Activated CD4-positive, alpha-beta T cell treated with anti-CD3 and anti-CD28 coated beads for 36 hours (primary cell): ENCODE results near the gene SPRED1. TPM values are rescaled to one million over a fixed set of nuclear protein-coding genes. Genes with fewer than 3 reads are reported as not detected.

Experiments
- ATAC-seq: fragments of 200-7000 bp; cut with Tn5 transposase; one replicate; pipeline ENCODE4 v1.10.0; 2021; ENCODE audit warnings: mild to moderate bottlenecking, moderate library complexity
- CTCF ChIA-PET: fragments of 350-600 bp; sonication (Branson Sonifier 250); formaldehyde crosslinking; loops from one replicate; lab custom pipeline; 2021; ENCODE audit warnings: antibody characterized with exemption; lab: Charles Lee
- POLR2A ChIA-PET: fragments of 350-600 bp; sonication (Branson Sonifier 250); formaldehyde crosslinking; loops from one replicate; lab custom pipeline; 2021; ENCODE audit warnings: antibody characterized with exemption, inconsistent platforms; lab: Charles Lee
- DNase-seq: peaks from one replicate; pipeline ENCODE4 v3.0.0-alpha.2; 2020
- H3K27ac Mint-ChIP-seq: one replicate; pipeline ENCODE4 v1.8.0; 2021; ENCODE audit warnings: mixed read lengths
- H3K27me3 Mint-ChIP-seq: one replicate; pipeline ENCODE4 v1.8.0; 2021; ENCODE audit warnings: mixed read lengths
- H3K36me3 Mint-ChIP-seq: one replicate; pipeline ENCODE4 v1.8.0; 2021; ENCODE audit warnings: low read depth, mixed read lengths
- H3K4me1 Mint-ChIP-seq: one replicate; pipeline ENCODE4 v1.8.0; 2021; ENCODE audit warnings: mixed read lengths
- H3K4me3 Mint-ChIP-seq: one replicate; pipeline ENCODE4 v1.8.0; 2021; ENCODE audit warnings: mild to moderate bottlenecking, moderate library complexity, mixed read lengths
- H3K9me3 Mint-ChIP-seq: one replicate; pipeline ENCODE4 v1.8.0; 2021; ENCODE audit warnings: low read depth, mixed read lengths
- intact Hi-C, 2 experiments: fragments of 100-400 bp; cut with DNase I in 1 of 2; cut with micrococcal nuclease in 1 of 2; formaldehyde crosslinking; loops; one replicate each; pipeline versions ENCODE4 v1.14.2 to v1.15.1; 2022 to 2024; cut with DNase I, micrococcal nuclease
- total RNA-seq, 2 experiments: library from RNA; stranded (reverse); gene quantifications; one replicate each; pipeline ENCODE4 v1.2.3, GENCODE V29; 2021

The SPRED1 gene
- total RNA-seq, 2 experiments from 2014 or later, result 0.90 to 0.96 TPM

DNA sequence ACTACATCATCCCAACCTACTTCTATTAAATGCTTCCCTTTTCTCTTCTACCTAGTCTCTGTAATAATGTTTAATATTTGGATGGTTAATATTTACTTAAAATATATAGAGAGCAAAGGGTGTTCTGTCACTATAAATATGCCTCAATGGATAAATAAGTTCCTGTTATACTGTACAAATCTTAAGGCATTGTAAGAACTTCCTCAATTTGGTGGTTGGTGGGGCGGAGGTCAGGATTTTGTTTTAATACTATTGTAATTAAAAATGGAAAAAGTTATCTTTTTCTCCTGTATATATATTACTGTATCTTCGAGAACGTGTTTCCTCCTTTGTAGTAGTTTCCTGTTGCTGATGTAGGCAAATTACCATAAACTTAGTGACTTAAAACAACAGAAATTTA, 41.5 kb downstream of the SPRED1 start:
- Mint-ChIP-seq H3K36me3 (no peaks in the 10 kb centered on the region), H3K4me3 (no peak overlapping the region), H3K4me1 (no peaks in the 10 kb centered on the region), H3K27ac (no peak overlapping the region), H3K9me3 (peaks cover 2% of the 10 kb centered on the region), H3K27me3 (peaks cover 11% of the 10 kb centered on the region)
- intact Hi-C loops, result no loop called here
- ATAC-seq (no peak), DNase-seq (no peak)
- CTCF ChIA-PET, result no interaction called here
- POLR2A ChIA-PET, result no interaction called here

DNA sequence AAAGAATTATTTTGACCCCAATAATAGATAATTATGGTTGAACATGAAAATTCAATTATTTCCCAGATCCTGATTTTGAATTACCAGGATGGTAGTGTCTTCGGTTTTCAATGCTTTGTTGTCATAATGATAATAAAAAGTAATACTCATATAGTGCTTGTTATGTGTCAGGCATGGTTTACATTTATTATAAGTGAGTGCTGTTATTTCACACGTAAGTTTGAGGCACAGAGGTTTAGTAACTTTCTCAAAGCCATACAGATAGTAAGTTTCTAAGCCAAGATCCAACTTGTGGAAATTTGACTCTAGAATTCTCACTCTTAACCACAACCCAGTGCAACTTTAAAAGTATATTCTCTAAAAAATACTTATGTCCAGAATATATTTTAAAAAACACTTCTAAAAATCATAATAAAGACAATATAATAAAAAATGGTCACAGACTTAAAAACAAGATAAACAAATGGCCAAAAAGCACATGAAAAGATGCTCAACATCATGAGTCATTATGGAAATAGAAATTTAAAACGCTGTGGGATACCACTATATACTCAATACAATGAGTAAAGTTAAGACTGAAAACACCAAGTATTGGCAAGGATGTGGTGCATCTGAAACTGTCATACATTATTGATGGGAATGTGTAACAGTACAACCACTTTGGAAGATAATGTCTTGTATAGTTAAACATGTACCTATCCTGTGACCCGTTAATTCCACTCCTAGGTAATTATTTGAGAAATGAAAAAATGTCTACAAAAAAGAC, 45.2 kb downstream of the SPRED1 start:
- Mint-ChIP-seq H3K27me3 (peaks cover 11% of the 10 kb centered on the region), H3K4me3 (no peak overlapping the region), H3K4me1 (peaks cover 6% of the 10 kb centered on the region), H3K9me3 (no peaks in the 10 kb centered on the region), H3K36me3 (no peaks in the 10 kb centered on the region), H3K27ac (no peak overlapping the region)
- POLR2A ChIA-PET, result no interaction called here
- intact Hi-C loops, result loop anchor here in 1 of 2 experiments (2.0 kb wide), 1 partner anchor 45 kb away; the partner anchor contains the start of gene SPRED1
- peak; percentile 63 for ATAC-seq
- CTCF ChIA-PET, result no interaction called here
- no peak for DNase-seq

GRCh38 chr15:38299216-38299615, 46.6 kb downstream of the SPRED1 start:
- no peak for ATAC-seq
- no peak overlapping the region for H3K27ac Mint-ChIP-seq
- H3K4me1 Mint-ChIP-seq, result peaks cover 6% of the 10 kb centered on the region
- ChIA-PET POLR2A (no interaction called here), CTCF (no interaction called here)
- peaks cover 12% of the 10 kb centered on the region for H3K27me3 Mint-ChIP-seq
- H3K9me3 Mint-ChIP-seq, result no peaks in the 10 kb centered on the region
- intact Hi-C loops, result no loop called here
- DNase-seq, result no peak
- no peaks in the 10 kb centered on the region for H3K36me3 Mint-ChIP-seq
- H3K4me3 Mint-ChIP-seq, result no peak overlapping the region

- Mint-ChIP-seq H3K27me3 (peaks cover 18% of the 10 kb centered on the region), H3K9me3 (no peaks in the 10 kb centered on the region), H3K36me3 (no peaks in the 10 kb centered on the region), H3K27ac (no peak overlapping the region), H3K4me1 (peaks cover 6% of the 10 kb centered on the region), H3K4me3 (no peak overlapping the region)
- DNase-seq (no peak), ATAC-seq (peak; percentile 58)
- ChIA-PET POLR2A (no interaction called here), CTCF (interaction anchor here (0.7 kb wide), 2 partner anchors 48 to 387 kb away, joined by 3 read pairs; partner anchors contain the start of gene SPRED1)
- intact Hi-C loops, result no loop called here
Observed at GRCh38 chr15:38300395-38300794, 47.8 kb downstream of the SPRED1 start.

- no peaks in the 10 kb centered on the region for H3K9me3 Mint-ChIP-seq
- peaks cover 20% of the 10 kb centered on the region for H3K27me3 Mint-ChIP-seq
- H3K4me1 Mint-ChIP-seq, result peaks cover 17% of the 10 kb centered on the region
- ChIA-PET CTCF (interaction anchor here (1.1 kb wide), 1 partner anchor 84 kb away, joined by 3 read pairs; no protein-coding TSS in a partner anchor), POLR2A (no interaction called here)
- DNase-seq (no peak), ATAC-seq (no peak)
- intact Hi-C loops, result no loop called here
- no peak overlapping the region for H3K4me3 Mint-ChIP-seq
- H3K27ac Mint-ChIP-seq, result no peak overlapping the region
- H3K36me3 Mint-ChIP-seq, result no peaks in the 10 kb centered on the region
Observed at GRCh38 chr15:38304481-38304880, 51.8 kb downstream of the SPRED1 start.

DNA sequence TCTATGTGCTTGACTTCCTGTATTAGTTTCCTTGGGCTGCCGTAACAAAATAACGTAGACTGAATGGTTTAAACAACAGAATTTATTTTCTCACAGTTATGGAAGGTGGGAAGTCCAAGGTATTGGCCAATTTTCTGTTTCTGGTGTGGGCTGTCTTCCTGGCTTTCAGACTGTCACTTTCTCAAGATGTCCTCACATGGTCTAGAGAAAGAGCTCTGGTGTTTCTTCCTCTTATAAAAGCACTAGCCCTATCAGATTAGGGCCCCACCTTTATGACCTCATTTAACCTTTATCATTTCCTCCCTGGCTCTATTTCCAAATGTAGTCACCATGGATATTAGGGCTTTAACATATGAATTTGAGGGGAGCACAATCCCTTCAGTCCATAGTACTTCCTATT, 54.6 kb downstream of the SPRED1 start:
- intact Hi-C loops, result loop anchor here in 1 of 2 experiments (5.0 kb wide), 1 partner anchor 55 kb away; the partner anchor contains the start of gene SPRED1
- DNase-seq, result no peak
- Mint-ChIP-seq H3K36me3 (no peaks in the 10 kb centered on the region), H3K4me3 (no peak overlapping the region), H3K4me1 (peaks cover 11% of the 10 kb centered on the region), H3K27ac (no peak overlapping the region), H3K27me3 (peaks cover 24% of the 10 kb centered on the region), H3K9me3 (no peaks in the 10 kb centered on the region)
- POLR2A ChIA-PET, result no interaction called here
- ATAC-seq, result no peak
- CTCF ChIA-PET, result no interaction called here

DNA sequence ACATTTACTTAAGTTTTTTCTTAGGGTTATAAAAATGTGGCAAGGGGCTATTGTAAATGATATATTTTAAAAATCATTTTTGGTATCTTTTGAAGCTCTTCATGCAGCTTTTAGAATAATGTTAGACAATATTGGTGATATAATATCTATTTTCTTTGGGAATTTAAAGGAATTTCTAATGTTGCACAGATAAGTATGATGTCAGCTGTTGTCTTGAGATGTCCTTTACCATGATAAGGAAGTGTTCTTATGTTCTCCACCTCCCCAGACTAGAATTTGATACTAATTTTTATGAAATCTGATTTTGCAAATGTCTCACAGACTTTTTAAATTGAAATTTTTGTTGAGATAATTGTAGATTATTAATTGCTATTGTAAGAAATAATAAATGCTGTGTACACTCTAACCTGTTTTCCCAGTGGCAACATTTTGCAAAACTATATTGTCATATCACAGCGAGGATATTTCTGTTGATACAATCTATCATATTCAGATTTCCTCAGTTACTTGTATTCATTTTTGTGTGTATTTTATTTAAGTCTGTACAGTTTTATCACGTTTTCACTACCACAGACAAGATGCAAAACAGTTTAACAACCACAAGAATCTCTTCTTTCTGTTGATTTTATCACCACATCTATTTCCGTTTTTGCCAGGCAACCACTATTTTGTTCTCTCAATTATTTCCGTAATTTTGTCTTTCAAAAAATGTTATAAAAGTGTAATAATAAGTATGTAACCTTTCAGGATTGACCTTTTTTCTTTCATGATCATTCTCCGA, 55.4 kb downstream of the SPRED1 start:
- ATAC-seq (no peak), DNase-seq (no peak)
- Mint-ChIP-seq H3K27me3 (peaks cover 25% of the 10 kb centered on the region), H3K4me1 (peaks cover 11% of the 10 kb centered on the region), H3K9me3 (no peaks in the 10 kb centered on the region), H3K36me3 (no peaks in the 10 kb centered on the region), H3K27ac (no peak overlapping the region), H3K4me3 (no peak overlapping the region)
- POLR2A ChIA-PET, result no interaction called here
- CTCF ChIA-PET, result no interaction called here
- intact Hi-C loops, result loop anchor here in 1 of 2 experiments (5.0 kb wide), 1 partner anchor 56 kb away; the partner anchor contains the start of gene SPRED1

DNA sequence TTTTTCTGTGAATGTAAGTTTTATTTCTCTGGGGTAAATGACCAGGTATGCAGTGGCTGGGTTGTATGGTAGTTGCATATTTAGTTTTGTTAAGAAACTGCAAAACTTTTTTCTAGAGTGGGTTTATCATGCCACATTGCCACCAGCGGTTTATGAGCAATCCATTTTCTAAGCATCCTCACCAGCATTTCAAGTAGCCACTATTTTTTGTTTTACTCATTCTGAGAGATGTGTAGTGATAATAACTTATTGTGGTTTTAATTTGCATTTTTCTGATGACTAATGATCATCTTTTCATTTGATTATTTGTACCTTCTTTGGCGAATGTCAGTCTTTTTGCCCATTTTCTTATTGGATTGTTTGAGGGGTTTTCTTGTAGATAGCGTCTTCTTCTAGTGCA, 56.2 kb downstream of the SPRED1 start:
- Mint-ChIP-seq H3K9me3 (no peaks in the 10 kb centered on the region), H3K4me3 (no peak overlapping the region), H3K27me3 (peaks cover 25% of the 10 kb centered on the region), H3K4me1 (peaks cover 11% of the 10 kb centered on the region), H3K36me3 (no peaks in the 10 kb centered on the region), H3K27ac (no peak overlapping the region)
- DNase-seq, result peak; percentile 28
- ChIA-PET CTCF (no interaction called here), POLR2A (no interaction called here)
- intact Hi-C loops, result loop anchor here in 1 of 2 experiments (5.0 kb wide), 1 partner anchor 56 kb away; the partner anchor contains the start of gene SPRED1
- ATAC-seq, result peak; percentile 76

- intact Hi-C loops, result no loop called here
- Mint-ChIP-seq H3K27ac (no peak overlapping the region), H3K9me3 (no peaks in the 10 kb centered on the region), H3K27me3 (peaks cover 13% of the 10 kb centered on the region), H3K36me3 (no peaks in the 10 kb centered on the region), H3K4me3 (no peak overlapping the region), H3K4me1 (peaks cover 11% of the 10 kb centered on the region)
- DNase-seq, result no peak
- ATAC-seq, result no peak
- CTCF ChIA-PET, result no interaction called here
- POLR2A ChIA-PET, result no interaction called here
Observed at GRCh38 chr15:38312190-38312589, 59.6 kb downstream of the SPRED1 start.

- intact Hi-C loops, result no loop called here
- no peaks in the 10 kb centered on the region for H3K36me3 Mint-ChIP-seq
- ATAC-seq (no peak), DNase-seq (no peak)
- no peaks in the 10 kb centered on the region for H3K9me3 Mint-ChIP-seq
- H3K4me1 Mint-ChIP-seq, result no peaks in the 10 kb centered on the region
- H3K27me3 Mint-ChIP-seq, result peaks cover 13% of the 10 kb centered on the region
- no peak overlapping the region for H3K4me3 Mint-ChIP-seq
- no peak overlapping the region for H3K27ac Mint-ChIP-seq
- ChIA-PET CTCF (no interaction called here), POLR2A (no interaction called here)
Observed at GRCh38 chr15:38316311-38316710, 63.7 kb downstream of the SPRED1 start.

- Mint-ChIP-seq H3K36me3 (no peaks in the 10 kb centered on the region), H3K4me3 (no peak overlapping the region), H3K27me3 (peaks cover 6% of the 10 kb centered on the region), H3K9me3 (no peaks in the 10 kb centered on the region), H3K27ac (no peak overlapping the region), H3K4me1 (no peaks in the 10 kb centered on the region)
- ATAC-seq (no peak), DNase-seq (no peak)
- ChIA-PET CTCF (no interaction called here), POLR2A (no interaction called here)
- intact Hi-C loops, result no loop called here
Observed at GRCh38 chr15:38320181-38320580, 67.5 kb downstream of the SPRED1 start.
